CD14-positive monocyte (primary cell): ENCODE measurements around the gene MGAT5. TPM values are rescaled to one million over a fixed set of nuclear protein-coding genes. Genes with fewer than 3 reads are reported as not detected.

Experiments
- DNase-seq, 3 donors: peaks; one replicate each; pipeline ENCODE4 v3.0.0-alpha.2; 2011 to 2022
- H2AFZ ChIP-seq: 2 replicates; pipeline ENCODE4 v1.6.0; 2012; ENCODE audit warnings: mild to moderate bottlenecking, low read depth, low read length, inconsistent platforms; ENCODE audit not compliant: insufficient read depth, poor library complexity, severe bottlenecking
- H3K27ac ChIP-seq, 2 donors: 1 replicate in 1 of 2; 2 replicates in 1 of 2; pipeline ENCODE4 v1.5.1; 2012 to 2013; ENCODE audit warnings: low read length in 2 of 2, control low read depth in 1 of 2, inconsistent platforms in 1 of 2, low read depth in 1 of 2, mild to moderate bottlenecking in 1 of 2
- H3K27me3 ChIP-seq, 2 donors: one replicate each; pipeline versions ENCODE4 v1.6.0 to v1.6.1; 2011 to 2013; ENCODE audit warnings: low read length in 2 of 2; ENCODE audit not compliant: control insufficient read depth in 2 of 2, insufficient read depth in 2 of 2
- H3K36me3 ChIP-seq, 2 donors: replicated peaks in 1 of 2; 1 replicate in 1 of 2; 2 replicates in 1 of 2; pipeline versions ENCODE4 v1.5.1 to v1.6.1; 2012 to 2013; ENCODE audit warnings: low read length in 2 of 2, control low read depth in 1 of 2, inconsistent platforms in 1 of 2, mild to moderate bottlenecking in 1 of 2; ENCODE audit not compliant: insufficient read depth in 2 of 2, control insufficient read depth in 1 of 2
- H3K4me1 ChIP-seq, 2 donors: 1 replicate in 1 of 2; 2 replicates in 1 of 2; pipeline versions ENCODE4 v1.5.1 to v1.6.1; 2012 to 2013; ENCODE audit warnings: low read length in 2 of 2, control low read depth in 1 of 2, inconsistent platforms in 1 of 2, mild to moderate bottlenecking in 1 of 2, moderate library complexity in 1 of 2; ENCODE audit not compliant: insufficient read depth in 2 of 2, control insufficient read depth in 1 of 2
- H3K4me2 ChIP-seq: replicated peaks from 2 replicates; pipeline ENCODE3; 2012; ENCODE audit warnings: low read length, moderate library complexity, mild to moderate bottlenecking; ENCODE audit not compliant: poor library complexity, severe bottlenecking; ENCODE audit errors: extremely low read depth
- H3K4me3 ChIP-seq, 3 experiments: fragments of 200-600 bp in 1 of 3; sonication (generic) in 1 of 3; replicated peaks in 1 of 3; 1 replicate in 2 of 3; 2 replicates in 1 of 3; pipeline ENCODE4 v1.5.1; 2011 to 2013; ENCODE audit warnings: low read length in 3 of 3, mild to moderate bottlenecking in 3 of 3, control low read depth in 2 of 3, low read depth in 2 of 3, inconsistent platforms in 1 of 3, moderate library complexity in 1 of 3
- H3K79me2 ChIP-seq: 2 replicates; pipeline ENCODE4 v1.6.0; 2012; ENCODE audit warnings: mild to moderate bottlenecking, control low read depth, inconsistent platforms, low read length, moderate library complexity; ENCODE audit not compliant: insufficient read depth
- H3K9ac ChIP-seq: 2 replicates; pipeline ENCODE4 v1.6.0; 2017; ENCODE audit warnings: low read length, mild to moderate bottlenecking; ENCODE audit not compliant: insufficient read depth, poor library complexity, severe bottlenecking
- H3K9me3 ChIP-seq, 2 donors: replicated peaks in 1 of 2; 1 replicate in 1 of 2; 2 replicates in 1 of 2; pipeline versions ENCODE4 v1.5.1 to v1.6.1; 2012 to 2013; ENCODE audit warnings: low read length in 2 of 2, control low read depth in 1 of 2; ENCODE audit not compliant: control insufficient read depth in 1 of 2, insufficient read depth in 1 of 2
- H4K20me1 ChIP-seq: 2 replicates; pipeline ENCODE4 v1.6.0; 2012; ENCODE audit warnings: mild to moderate bottlenecking, low read length, control low read depth, moderate library complexity; ENCODE audit not compliant: insufficient read depth
- H3K27ac Mint-ChIP-seq, 7 donors: one replicate each; pipeline ENCODE4 v1.8.0; 2020; ENCODE audit warnings: mild to moderate bottlenecking in 7 of 7, mixed read lengths in 7 of 7, moderate library complexity in 6 of 7, inconsistent platforms in 2 of 7
- H3K27me3 Mint-ChIP-seq, 3 donors: one replicate each; pipeline ENCODE4 v1.8.0; 2021 to 2022; ENCODE audit warnings: low read depth in 3 of 3, mild to moderate bottlenecking in 3 of 3, mixed read lengths in 3 of 3, moderate library complexity in 3 of 3, inconsistent platforms in 1 of 3
- H3K36me3 Mint-ChIP-seq, 2 donors: one replicate each; pipeline ENCODE4 v1.8.0; 2020; ENCODE audit warnings: mixed read lengths in 2 of 2, inconsistent platforms in 1 of 2, mild to moderate bottlenecking in 1 of 2
- H3K4me1 Mint-ChIP-seq: one replicate; pipeline ENCODE4 v1.8.0; 2020; ENCODE audit warnings: mild to moderate bottlenecking, mixed read lengths
- H3K4me3 Mint-ChIP-seq, 2 donors: one replicate each; pipeline ENCODE4 v1.8.0; 2020; ENCODE audit warnings: mild to moderate bottlenecking in 2 of 2, mixed read lengths in 2 of 2, moderate library complexity in 1 of 2
- H3K9me3 Mint-ChIP-seq, 7 donors: one replicate each; pipeline ENCODE4 v1.8.0; 2020 to 2022; ENCODE audit warnings: mixed read lengths in 7 of 7, mild to moderate bottlenecking in 6 of 7, moderate library complexity in 6 of 7, inconsistent platforms in 2 of 7
- CTCF ChIP-seq: fragments of 200-600 bp; IDR thresholded peaks from one replicate; pipeline ENCODE4 v1.8.0; 2022; ENCODE audit warnings: antibody characterized with exemption, mild to moderate bottlenecking
- WGBS: methylation state at CpG from one replicate; pipeline ENCODE4 v1.1.5; 2013; ENCODE audit warnings: missing lambda C conversion rate; ENCODE audit not compliant: insufficient coverage; 5-methylcytosine and 5-hydroxymethylcytosine counted together
- intact Hi-C, 2 donors: fragments of 100-400 bp; cut with micrococcal nuclease; formaldehyde crosslinking; loops; one replicate each; pipeline versions ENCODE4 v1.15.0 to v1.15.1; 2023
- polyA plus RNA-seq, 3 donors: library from polyadenylated mRNA; depleted of rRNA in 1 of 3; unstranded in 2 of 3; stranded (reverse) in 1 of 3; fragments of 300-500 nt in 2 of 3; fragments of >200 nt in 1 of 3; fragmentation: Illumina TruSeq in 2 of 3; gene quantifications; 1 replicate in 2 of 3; 2 replicates in 1 of 3; pipeline ENCODE4 v1.2.3, GENCODE V29; 2012 to 2021

The MGAT5 gene
- polyA plus RNA-seq, 3 donors = 1.9 to 6.6 (median 2.4) TPM

- H3K27ac Mint-ChIP-seq = no peak overlapping the region
- intact Hi-C loops = no loop called here
These were observed 191.2 kb downstream of the MGAT5 start for GRCh38 chr2:134445116-134445515.

GRCh38 chr2:134445985-134446382 is 192.1 kb downstream of the MGAT5 start:
- H3K4me3 Mint-ChIP-seq = no peak overlapping the region
- TF ChIP-seq CTCF = no peak
- peaks cover 56 to 76% of the 10 kb centered on the region in 2 donors for H3K36me3 Mint-ChIP-seq
- H3K27ac Mint-ChIP-seq = no peak overlapping the region
- no peak for DNase-seq
- intact Hi-C loops = no loop called here
- Histone ChIP-seq H3K27ac (no peak overlapping the region), H3K79me2 (no peaks in the 10 kb centered on the region), H3K36me3 (peaks cover 11 to 79% of the 10 kb centered on the region in 2 donors), H2AFZ (no peak overlapping the region), H3K27me3 (no peaks in the 10 kb centered on the region), H4K20me1 (no peaks in the 10 kb centered on the region), H3K4me2 (no peak overlapping the region), H3K4me1 (no peaks in the 10 kb centered on the region), H3K4me3 (no peak overlapping the region), H3K9me3 (no peaks in the 10 kb centered on the region), H3K9ac (no peak overlapping the region)
- H3K9me3 Mint-ChIP-seq = no peaks in the 10 kb centered on the region
- 91% methylated on average over 10 of the region's 11 CpGs for WGBS
- peaks cover 0 to 4% (median 1%) of the 10 kb centered on the region in 3 donors for H3K27me3 Mint-ChIP-seq
- H3K4me1 Mint-ChIP-seq = no peaks in the 10 kb centered on the region

More at GRCh38 chr2:134445116-134445515, 191.2 kb downstream of the MGAT5 start:
- DNase-seq = no peak
- no peaks in the 10 kb centered on the region for H3K9me3 Mint-ChIP-seq
- no peak overlapping the region for H3K4me3 Mint-ChIP-seq
- Histone ChIP-seq H3K9me3 (no peaks in the 10 kb centered on the region), H2AFZ (no peak overlapping the region), H3K79me2 (no peaks in the 10 kb centered on the region), H3K27ac (no peak overlapping the region), H3K4me1 (no peaks in the 10 kb centered on the region), H3K9ac (no peak overlapping the region), H3K4me3 (no peak overlapping the region), H3K27me3 (no peaks in the 10 kb centered on the region), H3K4me2 (no peak overlapping the region), H4K20me1 (no peaks in the 10 kb centered on the region), H3K36me3 (peaks cover 11 to 82% of the 10 kb centered on the region in 2 donors)
- peaks cover 59 to 75% of the 10 kb centered on the region in 2 donors for H3K36me3 Mint-ChIP-seq
- 94% methylated on average over 4 of the region's 4 CpGs for WGBS
- H3K27me3 Mint-ChIP-seq = peaks cover 0 to 1% (median 1%) of the 10 kb centered on the region in 3 donors
- no peaks in the 10 kb centered on the region for H3K4me1 Mint-ChIP-seq
- no peak for TF ChIP-seq CTCF
